GM19099 (cell line): ENCODE data around the gene NDUFAF8.

Source experiments
- POLR2A ChIP-seq: IDR thresholded peaks from 3 replicates; pipeline ENCODE4 v1.6.1; 2011; ENCODE audit warnings: low read depth; ENCODE audit not compliant: insufficient read length; ENCODE audit errors: extremely low read depth

Gene NDUFAF8

DNA sequence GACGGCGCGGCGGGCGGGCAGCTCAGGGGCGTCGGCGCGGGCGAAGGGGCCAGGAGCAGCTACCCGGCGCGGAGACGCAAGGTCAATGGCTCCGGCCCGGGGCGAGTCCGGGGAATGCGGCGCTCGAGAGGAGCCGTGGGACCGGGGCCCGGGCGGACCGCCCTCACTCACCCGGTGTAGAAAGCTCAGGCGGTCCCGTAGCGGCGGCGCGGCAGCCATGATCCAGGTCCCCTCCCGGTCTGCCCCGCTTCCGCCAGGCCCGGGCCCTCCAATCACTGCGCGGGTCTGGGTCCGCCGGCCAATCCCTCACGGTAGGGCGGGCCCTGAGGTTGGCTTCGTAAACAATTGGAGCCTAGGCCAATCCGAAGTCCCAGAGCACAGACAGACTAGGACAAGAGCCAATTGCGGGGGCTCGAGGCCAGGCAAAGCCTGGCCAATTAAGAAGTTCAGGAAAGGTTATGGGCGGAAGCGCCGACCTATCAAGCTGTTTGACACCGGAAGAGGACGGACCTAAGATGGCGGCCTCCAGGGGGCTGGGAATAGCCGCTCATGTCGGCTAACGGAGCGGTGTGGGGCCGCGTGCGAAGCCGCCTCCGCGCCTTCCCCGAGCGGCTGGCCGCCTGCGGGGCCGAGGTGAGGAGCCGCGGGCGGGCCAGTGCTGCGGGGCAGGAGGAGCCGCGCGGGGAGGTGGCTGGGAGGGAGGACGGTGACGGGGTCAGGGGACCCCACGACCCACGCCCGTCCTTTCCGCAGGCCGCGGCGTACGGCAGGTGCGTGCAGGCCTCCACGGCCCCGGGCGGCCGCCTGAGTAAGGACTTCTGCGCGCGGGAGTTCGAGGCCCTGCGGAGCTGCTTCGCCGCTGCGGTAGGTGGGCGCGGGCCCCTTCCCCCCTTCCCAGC, at the start of gene NDUFAF8, which contains the start of gene TEPSIN:
TSS of gene NDUFAF8 (plus strand) at position 504 of the 899 bp plus-strand sequence. CDS start at position 550, 46 bp downstream.
TSS of gene TEPSIN (minus strand) at position 241 of the 899 bp plus-strand sequence. CDS start at position 219, 22 bp downstream.
- TF ChIP-seq POLR2A, result peak; percentile 68

DNA sequence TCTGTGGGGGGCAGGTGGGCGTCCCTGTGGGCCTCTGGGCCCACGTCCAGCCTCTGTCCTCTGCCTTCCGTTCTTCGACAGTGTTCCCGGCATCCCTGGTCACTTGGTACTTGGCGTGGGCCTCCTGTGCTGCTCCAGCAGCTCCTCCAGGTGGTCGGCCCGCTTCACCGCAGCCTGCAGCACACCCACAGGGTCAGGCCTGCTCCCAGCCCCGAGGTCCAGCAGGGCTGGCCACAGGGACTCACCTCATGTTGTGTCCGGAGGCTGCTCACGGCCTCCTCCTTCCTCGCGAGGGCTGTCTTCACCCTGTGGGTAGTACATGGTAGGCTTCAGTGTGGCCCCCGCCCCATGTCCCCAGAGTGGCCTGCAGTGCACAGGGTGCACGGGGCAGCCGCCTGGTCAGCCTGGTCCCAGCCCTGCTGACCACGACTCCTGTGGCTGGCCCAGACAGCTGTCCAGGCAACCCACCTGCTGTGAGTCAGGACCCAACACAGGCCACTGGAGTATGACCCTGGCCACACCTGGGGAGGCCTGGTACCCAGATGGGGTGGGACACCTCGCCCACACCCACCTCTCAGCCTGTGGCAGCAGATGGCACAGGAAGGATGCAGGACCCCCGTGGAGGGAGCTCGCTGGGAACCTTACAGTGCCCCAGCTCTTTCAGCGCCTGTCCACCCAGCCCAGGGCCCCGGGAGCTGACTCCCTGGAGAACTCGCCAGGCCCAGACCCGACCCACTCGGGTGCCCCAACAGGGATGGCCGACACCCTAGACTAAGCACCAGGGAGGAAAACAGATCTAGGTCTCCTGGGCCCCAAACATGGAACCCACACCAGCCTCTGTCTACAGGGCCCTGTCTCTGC, 49.2 kb upstream of the NDUFAF8 start:
- TF ChIP-seq POLR2A, result no peak

DNA sequence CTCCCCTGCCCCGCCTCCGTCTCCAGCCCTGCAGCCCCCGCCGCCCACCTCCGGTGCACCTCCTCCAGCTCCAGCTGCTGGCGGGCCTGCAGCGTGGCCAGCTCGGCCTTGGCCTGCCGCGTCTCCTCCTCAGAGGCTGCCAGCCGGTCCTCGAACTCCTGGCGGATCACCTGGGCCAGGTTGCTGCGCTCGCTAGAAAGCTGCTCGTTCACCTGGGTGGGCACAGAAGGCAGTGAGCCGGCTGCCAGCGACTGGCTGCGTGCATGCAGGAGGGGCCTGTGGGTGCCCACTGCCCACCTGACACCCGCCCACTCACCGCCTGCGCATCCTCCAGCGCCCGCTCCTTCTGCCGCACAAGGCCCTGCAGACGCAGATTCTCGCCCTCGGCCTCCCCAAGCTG, 48.5 kb upstream of the NDUFAF8 start:
- TF ChIP-seq POLR2A, result no peak

GRCh38 chr17:81191116-81191515, 48.0 kb upstream of the NDUFAF8 start:
- TF ChIP-seq POLR2A, result no peak

GRCh38 chr17:81191646-81192045, 47.5 kb upstream of the NDUFAF8 start:
- TF ChIP-seq POLR2A, result no peak

GRCh38 chr17:81192386-81193050, 46.6 kb upstream of the NDUFAF8 start:
- TF ChIP-seq POLR2A, result no peak

- no peak for TF ChIP-seq POLR2A
These were observed 46.1 kb upstream of the NDUFAF8 start for GRCh38 chr17:81193051-81193410.

DNA sequence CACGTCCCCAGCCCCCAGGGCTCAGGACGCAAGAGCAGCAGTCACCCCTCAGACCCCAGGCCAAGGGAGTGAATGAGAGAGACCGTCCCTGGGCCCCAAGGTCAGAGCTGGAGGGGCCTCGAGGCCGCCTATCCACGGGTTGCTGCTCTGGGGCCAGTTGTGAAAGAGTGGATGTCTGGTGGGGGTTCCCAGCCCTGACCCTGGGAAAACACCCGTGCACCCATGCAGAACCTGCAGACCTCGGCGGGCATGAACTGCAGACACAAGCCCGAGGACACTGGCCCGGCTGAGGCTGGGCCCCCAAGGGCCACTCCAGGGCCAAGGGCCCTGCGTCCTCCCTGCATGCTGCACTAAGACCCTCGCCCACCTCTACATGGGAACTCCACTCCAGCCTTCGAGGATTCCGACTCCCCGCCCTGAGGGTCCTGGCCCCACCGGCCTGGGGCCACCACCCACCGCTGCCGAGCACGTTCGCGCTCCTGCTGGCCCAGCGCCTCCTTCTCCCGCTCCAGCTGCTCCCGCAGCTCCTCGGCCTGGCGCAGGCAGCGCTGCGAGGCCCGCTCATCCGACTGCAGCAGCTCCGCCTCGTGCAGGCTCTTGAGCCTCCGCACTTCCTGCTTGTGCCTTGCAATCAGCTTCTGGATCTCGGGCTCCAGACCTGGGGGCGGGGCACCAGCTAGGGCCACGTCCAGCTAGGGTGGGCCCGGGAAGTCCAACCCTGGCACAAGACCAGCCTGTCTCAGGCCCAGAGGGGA, 45.5 kb upstream of the NDUFAF8 start:
- no peak for TF ChIP-seq POLR2A

- no peak for TF ChIP-seq POLR2A
These were observed 44.8 kb upstream of the NDUFAF8 start for GRCh38 chr17:81194225-81194760.

GRCh38 chr17:81194941-81195901, 43.9 kb upstream of the NDUFAF8 start:
- TF ChIP-seq POLR2A, result no peak

- no peak for TF ChIP-seq POLR2A
These were observed 43.1 kb upstream of the NDUFAF8 start for GRCh38 chr17:81195941-81196495.

GRCh38 chr17:81196505-81197408, 42.4 kb upstream of the NDUFAF8 start:
- TF ChIP-seq POLR2A, result no peak

DNA sequence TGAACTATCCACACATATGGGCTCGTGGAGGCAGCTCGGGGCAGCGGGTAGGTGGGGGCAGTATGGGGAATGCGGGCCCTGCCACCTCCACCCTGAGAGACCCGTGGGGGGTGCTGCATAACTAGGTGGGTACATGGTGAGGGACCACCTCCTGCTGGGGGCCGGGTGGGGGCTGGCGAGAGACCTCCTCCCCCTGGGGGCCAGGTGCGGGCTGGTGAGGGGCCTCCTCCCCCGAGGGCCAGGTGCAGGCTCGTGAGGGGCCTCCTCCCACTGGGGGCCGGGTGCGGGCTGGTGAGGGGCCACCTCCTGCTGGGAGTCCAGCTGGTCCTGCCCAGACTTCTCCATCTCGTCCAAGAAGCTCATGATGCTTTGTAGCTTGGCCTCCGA, 41.7 kb upstream of the NDUFAF8 start:
- TF ChIP-seq POLR2A, result no peak
